GM12878 (cell line): ENCODE data around the gene MXRA7. TPM values are rescaled to one million over a fixed set of nuclear protein-coding genes. Genes with fewer than 3 reads are reported as not detected.

Source experiments
- ATF2 ChIP-seq: IDR thresholded peaks from 2 replicates; pipeline ENCODE4 v1.6.1; 2012; ENCODE audit warnings: low read length, inconsistent platforms
- CHD1 ChIP-seq: IDR thresholded peaks from 2 replicates; pipeline ENCODE4 v1.6.1; 2012; ENCODE audit warnings: low read depth, low read length, improper control_type of control experiment
- GABPA ChIP-seq: IDR thresholded peaks from 2 replicates; pipeline ENCODE4 v1.6.1; 2014; ENCODE audit warnings: antibody characterized with exemption, low read depth, mild to moderate bottlenecking, inconsistent platforms
- MLLT1 ChIP-seq: fragments of 450-650 bp; IDR thresholded peaks from 2 replicates; pipeline ENCODE4 v1.6.1; 2016; ENCODE audit warnings: mild to moderate bottlenecking
- MXI1 ChIP-seq: fragments of 150-350 bp; IDR thresholded peaks from 2 replicates; pipeline ENCODE4 v1.6.1; 2011; ENCODE audit warnings: low read depth, mild to moderate bottlenecking, inconsistent platforms, low read length, improper control_type of control experiment
- NKRF ChIP-seq: fragments of 450-650 bp; conservative IDR thresholded peaks from 2 replicates; pipeline ENCODE4 v1.6.1; 2017; ENCODE audit warnings: mild to moderate bottlenecking, moderate library complexity
- PKNOX1 ChIP-seq: fragments of 450-650 bp; IDR thresholded peaks from 2 replicates; pipeline ENCODE4 v1.6.1; 2016; ENCODE audit warnings: mild to moderate bottlenecking
- RB1 ChIP-seq: fragments of 450-650 bp; formaldehyde crosslinking; IDR thresholded peaks from 2 replicates; pipeline ENCODE4 v1.6.1; 2017; ENCODE audit warnings: mild to moderate bottlenecking, borderline replicate concordance
- RUNX3 ChIP-seq: IDR thresholded peaks from 2 replicates; pipeline ENCODE4 v1.6.1; 2012; ENCODE audit warnings: low read length, inconsistent platforms
- STAT3 ChIP-seq: IDR thresholded peaks from 2 replicates; pipeline ENCODE4 v1.6.1; 2011; ENCODE audit warnings: low read depth, low read length, improper control_type of control experiment
- ZBTB11 ChIP-seq: fragments of 450-650 bp; formaldehyde crosslinking; IDR thresholded peaks from 2 replicates; pipeline ENCODE4 v1.5.0; 2022; ENCODE audit warnings: mild to moderate bottlenecking, missing genetic modification characterization
- ZBTB40 ChIP-seq: fragments of 450-650 bp; IDR thresholded peaks from 2 replicates; pipeline ENCODE4 v1.6.1; 2016; ENCODE audit warnings: mild to moderate bottlenecking, moderate library complexity, borderline replicate concordance
- ZNF622 ChIP-seq: fragments of 450-650 bp; IDR thresholded peaks from 2 replicates; pipeline ENCODE4 v1.6.1; 2017; ENCODE audit warnings: mild to moderate bottlenecking, inconsistent platforms
- polyA plus RNA-seq, 11 experiments: library from polyadenylated mRNA; depleted of rRNA in 4 of 11; unstranded in 6 of 11; stranded (reverse) in 5 of 11; fragments of >200 nt; fragmentation: Nextera tagmentation in 4 of 11; fragmentation: Illumina TruSeq in 1 of 11; extraction: Ambion mirVana in 4 of 11; extraction: Trizol in 1 of 11; gene quantifications; 1 replicate in 1 of 11; 2 replicates in 10 of 11; pipeline versions ENCODE4 v1.2.1 to v1.2.3, GENCODE V29; 2011 to 2016; ENCODE audit warnings: inconsistent platforms in 2 of 11, missing spikeins in 2 of 11, low read depth in 1 of 11
- total RNA-seq, 4 experiments: library from RNA; depleted of rRNA in 3 of 4; stranded (reverse); fragments of >200 nt in 3 of 4; fragmentation: Illumina TruSeq in 1 of 4; extraction: Trizol in 1 of 4; gene quantifications; 2 replicates each; pipeline versions ENCODE4 v1.2.1 to v1.2.3, GENCODE V29; 2013 to 2021

Gene MXRA7
- total and polyA plus RNA-seq, 10 of the 15 experiments (the other 5 are each of a cell fraction or from before 2014, with no cell fraction given) = 0.03 to 2.0 (median 0.33) TPM

- TF ChIP-seq NKRF (no peak), MLLT1 (no peak), GABPA (no peak), STAT3 (no peak), RUNX3 (no peak), ZBTB11 (CRISPR knock-in tag) (no peak), ATF2 (no peak), PKNOX1 (peak; percentile 55; the same call in 1 of the 2 replicates), RB1 (no peak), ZNF622 (no peak), MXI1 (no peak), ZBTB40 (no peak), CHD1 (no peak)
Measured at GRCh38 chr17:76725580-76726230, 14.9 kb upstream of the MXRA7 start (continued).
